Endodermal cell (in vitro differentiated cells): ENCODE results near the gene AARS2. TPM values are rescaled to one million over a fixed set of nuclear protein-coding genes. Genes with fewer than 3 reads are reported as not detected.

Experiments used
- DNase-seq: peaks from one replicate; pipeline ENCODE4 v3.0.0-alpha.2; 2017
- H3K27ac ChIP-seq: 2 replicates; pipeline ENCODE4 v1.5.1; 2013; ENCODE audit warnings: mild to moderate bottlenecking, low read depth, low read length, moderate library complexity
- H3K27me3 ChIP-seq: 2 replicates; pipeline ENCODE4 v1.6.1; 2013; ENCODE audit warnings: mild to moderate bottlenecking, low read length, moderate library complexity; ENCODE audit not compliant: insufficient read depth, control insufficient read depth, poor library complexity, severe bottlenecking
- H3K36me3 ChIP-seq: 2 replicates; pipeline ENCODE4 v1.7.0; 2013; ENCODE audit warnings: mild to moderate bottlenecking, low read length, moderate library complexity; ENCODE audit not compliant: control insufficient read depth, insufficient read depth
- H3K4me1 ChIP-seq: one replicate; pipeline ENCODE4 v1.7.0; 2013; ENCODE audit warnings: low read length; ENCODE audit not compliant: control insufficient read depth, insufficient read depth
- H3K4me3 ChIP-seq: 2 replicates; pipeline ENCODE4 v1.5.1; 2013; ENCODE audit warnings: mild to moderate bottlenecking, low read length, moderate library complexity
- H3K9ac ChIP-seq: 2 replicates; pipeline ENCODE4 v1.6.1; 2013; ENCODE audit warnings: mild to moderate bottlenecking, low read length, moderate library complexity; ENCODE audit not compliant: poor library complexity, severe bottlenecking; ENCODE audit errors: extremely low read depth
- H3K9me3 ChIP-seq: 2 replicates; pipeline ENCODE4 v1.6.1; 2013; ENCODE audit warnings: mild to moderate bottlenecking, low read length, moderate library complexity; ENCODE audit not compliant: control insufficient read depth
- H3K27ac Mint-ChIP-seq: 2 replicates; pipeline ENCODE4 v1.8.0; 2020; ENCODE audit warnings: mixed read lengths
- H3K27me3 Mint-ChIP-seq: 2 replicates; pipeline ENCODE4 v1.8.0; 2021; ENCODE audit warnings: mild to moderate bottlenecking, mixed read lengths; ENCODE audit not compliant: insufficient read depth
- H3K36me3 Mint-ChIP-seq: 2 replicates; pipeline ENCODE4 v1.8.0; 2020; ENCODE audit warnings: low read depth, mixed read lengths
- H3K4me1 Mint-ChIP-seq: 2 replicates; pipeline ENCODE4 v1.8.0; 2020; ENCODE audit warnings: mixed read lengths
- H3K4me3 Mint-ChIP-seq: 2 replicates; pipeline ENCODE4 v1.8.0; 2020; ENCODE audit warnings: mild to moderate bottlenecking, moderate library complexity, mixed read lengths
- H3K9me3 Mint-ChIP-seq: 2 replicates; pipeline ENCODE4 v1.8.0; 2020; ENCODE audit warnings: mild to moderate bottlenecking, mixed read lengths
- CTCF ChIP-seq: fragments of 200-600 bp; sonication (generic); conservative IDR thresholded peaks from 2 replicates; pipeline ENCODE4 v1.5.0; 2021; ENCODE audit warnings: antibody characterized with exemption, mild to moderate bottlenecking
- WGBS, 2 experiments: methylation state at CpG; one replicate each; pipeline versions ENCODE4 v1.1.5 to v1.1.7; 2013; ENCODE audit warnings: missing lambda C conversion rate in 2 of 2, mixed read lengths in 1 of 2; ENCODE audit not compliant: insufficient coverage in 1 of 2, insufficient read length in 1 of 2; 5-methylcytosine and 5-hydroxymethylcytosine counted together
- total RNA-seq, 2 donors: library from RNA; stranded (reverse); fragmentation: NEBNext Ultra II Directional in 1 of 2; extraction: Animal tissue kit (Norgen Biotek cat#: 25700) in 1 of 2; gene quantifications; 2 replicates in 1 of 2; 3 replicates in 1 of 2; pipeline ENCODE4 v1.2.1, GENCODE V29; 2021

Gene AARS2
- total RNA-seq, 2 donors from 2014 or later, result 22.9 to 24.7 TPM

GRCh38 chr6:44284121-44284520 lies 29.0 kb downstream of the AARS2 start:
- H3K27me3 ChIP-seq, result peaks cover 93% of the 10 kb centered on the region
- no peak overlapping the region for H3K27ac Mint-ChIP-seq
- peaks cover 91% of the 10 kb centered on the region for H3K27me3 Mint-ChIP-seq
- H3K4me3 ChIP-seq, result no peak overlapping the region
- no peaks in the 10 kb centered on the region for H3K36me3 Mint-ChIP-seq
- H3K4me1 ChIP-seq, result no peaks in the 10 kb centered on the region
- no peaks in the 10 kb centered on the region for H3K9me3 ChIP-seq
- H3K4me1 Mint-ChIP-seq, result no peaks in the 10 kb centered on the region
- H3K36me3 ChIP-seq, result no peaks in the 10 kb centered on the region
- no peak for TF ChIP-seq CTCF
- no peak overlapping the region for H3K27ac ChIP-seq
- WGBS, 2 experiments, result 53 to 100% methylated on average over 1 to 2 of the region's 2 CpGs
- no peak for DNase-seq
- no peak overlapping the region for H3K4me3 Mint-ChIP-seq
- no peak overlapping the region for H3K9ac ChIP-seq
- H3K9me3 Mint-ChIP-seq, result no peaks in the 10 kb centered on the region

DNA sequence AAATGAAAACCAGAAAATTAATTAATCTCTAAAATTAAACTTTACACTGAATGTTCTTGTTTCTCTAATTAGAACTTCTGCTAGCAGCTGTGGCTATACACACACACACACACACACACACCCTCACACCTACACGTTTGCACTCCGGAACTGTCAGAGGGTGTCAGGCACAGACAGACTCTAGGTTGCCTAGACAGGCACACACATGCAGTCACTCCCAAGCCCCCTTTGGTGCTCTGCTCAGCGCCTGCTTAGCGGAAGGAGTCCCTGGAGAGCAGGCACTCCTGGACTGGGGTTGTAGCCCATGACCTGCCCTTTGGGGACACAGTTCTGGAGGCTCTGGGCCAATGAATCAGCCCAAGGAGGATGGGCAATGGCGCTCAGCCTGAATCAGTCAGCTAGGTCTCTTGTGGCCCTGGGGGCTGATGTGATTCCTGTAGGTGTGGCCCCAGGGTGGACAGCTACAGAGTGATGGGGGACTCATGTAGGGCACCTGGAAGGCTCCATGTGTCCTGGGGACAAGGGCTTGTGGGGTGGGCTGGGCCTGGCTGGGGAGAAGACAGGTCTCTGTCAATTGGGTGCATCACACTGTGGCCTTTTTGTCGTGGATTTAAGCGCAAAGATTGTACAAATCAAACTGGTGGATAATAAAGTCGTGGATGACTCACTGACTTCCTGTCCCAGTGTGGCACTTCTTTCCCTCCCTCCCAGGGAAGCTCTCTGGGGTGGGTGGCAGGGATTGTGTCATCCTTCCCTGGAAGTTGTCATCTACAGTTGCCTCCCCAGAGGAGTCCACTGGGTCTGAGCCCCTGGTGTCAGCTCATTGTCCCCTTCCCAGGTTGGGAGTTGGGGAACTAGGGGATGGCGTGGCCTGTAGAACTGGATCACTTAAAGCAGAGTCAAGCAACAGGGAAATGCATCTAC lies 34.1 kb downstream of the AARS2 start:
- peaks cover 2% of the 10 kb centered on the region for H3K36me3 Mint-ChIP-seq
- 68 to 79% methylated on average over 6 to 9 of the region's 9 CpGs for WGBS, 2 experiments
- H3K4me1 Mint-ChIP-seq, result no peaks in the 10 kb centered on the region
- no peak for TF ChIP-seq CTCF
- Histone ChIP-seq H3K27ac (no peak overlapping the region), H3K9ac (no peak overlapping the region), H3K4me1 (no peaks in the 10 kb centered on the region), H3K27me3 (peaks cover 95% of the 10 kb centered on the region), H3K36me3 (no peaks in the 10 kb centered on the region), H3K4me3 (no peak overlapping the region), H3K9me3 (no peaks in the 10 kb centered on the region)
- H3K27me3 Mint-ChIP-seq, result peaks cover 89% of the 10 kb centered on the region
- no peak for DNase-seq
- no peak overlapping the region for H3K27ac Mint-ChIP-seq
- H3K9me3 Mint-ChIP-seq, result no peaks in the 10 kb centered on the region
- no peak overlapping the region for H3K4me3 Mint-ChIP-seq

GRCh38 chr6:44278315-44278714 lies 34.8 kb downstream of the AARS2 start:
- Mint-ChIP-seq H3K4me1 (no peaks in the 10 kb centered on the region), H3K4me3 (no peak overlapping the region), H3K27ac (no peak overlapping the region), H3K9me3 (no peaks in the 10 kb centered on the region), H3K27me3 (peaks cover 87% of the 10 kb centered on the region), H3K36me3 (peaks cover 2% of the 10 kb centered on the region)
- Histone ChIP-seq H3K27me3 (peaks cover 95% of the 10 kb centered on the region), H3K36me3 (no peaks in the 10 kb centered on the region), H3K9me3 (no peaks in the 10 kb centered on the region), H3K27ac (no peak overlapping the region), H3K9ac (no peak overlapping the region), H3K4me1 (no peaks in the 10 kb centered on the region), H3K4me3 (no peak overlapping the region)
- 67 to 71% methylated on average over 2 to 3 of the region's 3 CpGs for WGBS, 2 experiments
- no peak for TF ChIP-seq CTCF
- DNase-seq, result no peak
